K562 (cell line): ENCODE measurements around the gene MED12. TPM values are rescaled to one million over a fixed set of nuclear protein-coding genes. Genes with fewer than 3 reads are reported as not detected.
A peak's percentile ranks its signal among the peaks of the same experiment; 100 is the strongest.

Experiments used
- ADNP ChIP-seq: fragments of 200-800 bp; sonication (Bioruptor generic); IDR thresholded peaks from 2 replicates; pipeline ENCODE4 v1.6.1; 2016; ENCODE audit warnings: missing genetic modification characterization, missing compliant biosample characterization
- ATF6 ChIP-seq: sonication (generic); formaldehyde crosslinking; IDR thresholded peaks from 2 replicates; pipeline ENCODE4 v1.4.0; 2020; ENCODE audit warnings: mild to moderate bottlenecking, missing genetic modification reagents
- CTBP1 ChIP-seq: fragments of 450-650 bp; IDR thresholded peaks from 2 replicates; pipeline ENCODE4 v1.6.1; 2016; ENCODE audit warnings: borderline replicate concordance
- E2F6 ChIP-seq, 2 experiments: IDR thresholded peaks; 2 replicates each; pipeline ENCODE4 v1.6.1; 2011; ENCODE audit warnings: borderline replicate concordance in 1 of 2, control low read depth in 1 of 2, low read depth in 1 of 2, low read length in 1 of 2, mild to moderate bottlenecking in 1 of 2, mixed read lengths in 1 of 2, moderate library complexity in 1 of 2; ENCODE audit not compliant: insufficient read depth in 1 of 2, insufficient read length in 1 of 2, poor library complexity in 1 of 2, severe bottlenecking in 1 of 2; ENCODE audit errors: extremely low read depth in 1 of 2
- EHMT2 ChIP-seq: fragments of 450-650 bp; IDR thresholded peaks from 2 replicates; pipeline ENCODE4 v1.6.1; 2018; ENCODE audit warnings: antibody characterized with exemption
- HNRNPL ChIP-seq: fragments of 200-400 bp; formaldehyde crosslinking; IDR thresholded peaks from 2 replicates; pipeline ENCODE4 v1.6.1; 2017; ENCODE audit warnings: low read depth, mild to moderate bottlenecking, low read length
- KAT8 ChIP-seq: fragments of 450-650 bp; IDR thresholded peaks from 2 replicates; pipeline ENCODE4 v1.6.1; 2016; ENCODE audit warnings: low read depth, mild to moderate bottlenecking
- KLF16 ChIP-seq: IDR thresholded peaks from 2 replicates; pipeline ENCODE4 v1.6.1; 2016; ENCODE audit warnings: antibody characterized with exemption
- ZNF407 ChIP-seq: fragments of 450-650 bp; IDR thresholded peaks from 2 replicates; pipeline ENCODE4 v1.6.1; 2016; ENCODE audit warnings: low read depth
- ZNF551 ChIP-seq: fragments of 250-450 bp; sonication (Bioruptor Pico); IDR thresholded peaks from 2 replicates; pipeline ENCODE4 v1.5.0; 2021; ENCODE audit warnings: mild to moderate bottlenecking, moderate library complexity
- polyA plus RNA-seq, 8 experiments: library from polyadenylated mRNA; depleted of rRNA in 4 of 8; stranded (reverse) in 5 of 8; unstranded in 3 of 8; fragments of >200 nt; fragmentation: Nextera tagmentation in 2 of 8; fragmentation: Illumina TruSeq in 1 of 8; extraction: Ambion mirVana in 2 of 8; extraction: Trizol in 1 of 8; gene quantifications; 2 replicates each; pipeline versions ENCODE4 v1.2.1 to v1.2.3, GENCODE V29; 2011 to 2014; ENCODE audit warnings: inconsistent platforms in 1 of 8, missing spikeins in 1 of 8
- total RNA-seq, 7 experiments: library from RNA; depleted of rRNA in 6 of 7; stranded (reverse); fragments of >200 nt in 6 of 7; fragmentation: Illumina TruSeq in 2 of 7; extraction: Trizol in 2 of 7; gene quantifications; 2 replicates each; pipeline versions ENCODE4 v1.2.1 to v1.2.3, GENCODE V29; 2011 to 2021; ENCODE audit warnings: low replicate concordance in 1 of 7
- TF ChIP-seq, protein P1 (sequence below): fragments of 450-650 bp; IDR thresholded peaks from 2 replicates; pipeline ENCODE4 v1.6.1; 2018; ENCODE audit not compliant: partially characterized antibody

MED12 gene
- total and polyA plus RNA-seq, 9 of the 15 experiments (the other 6 are each of a cell fraction or from before 2014, with no cell fraction given) = 1.6 to 49.7 (median 8.6) TPM

DNA sequence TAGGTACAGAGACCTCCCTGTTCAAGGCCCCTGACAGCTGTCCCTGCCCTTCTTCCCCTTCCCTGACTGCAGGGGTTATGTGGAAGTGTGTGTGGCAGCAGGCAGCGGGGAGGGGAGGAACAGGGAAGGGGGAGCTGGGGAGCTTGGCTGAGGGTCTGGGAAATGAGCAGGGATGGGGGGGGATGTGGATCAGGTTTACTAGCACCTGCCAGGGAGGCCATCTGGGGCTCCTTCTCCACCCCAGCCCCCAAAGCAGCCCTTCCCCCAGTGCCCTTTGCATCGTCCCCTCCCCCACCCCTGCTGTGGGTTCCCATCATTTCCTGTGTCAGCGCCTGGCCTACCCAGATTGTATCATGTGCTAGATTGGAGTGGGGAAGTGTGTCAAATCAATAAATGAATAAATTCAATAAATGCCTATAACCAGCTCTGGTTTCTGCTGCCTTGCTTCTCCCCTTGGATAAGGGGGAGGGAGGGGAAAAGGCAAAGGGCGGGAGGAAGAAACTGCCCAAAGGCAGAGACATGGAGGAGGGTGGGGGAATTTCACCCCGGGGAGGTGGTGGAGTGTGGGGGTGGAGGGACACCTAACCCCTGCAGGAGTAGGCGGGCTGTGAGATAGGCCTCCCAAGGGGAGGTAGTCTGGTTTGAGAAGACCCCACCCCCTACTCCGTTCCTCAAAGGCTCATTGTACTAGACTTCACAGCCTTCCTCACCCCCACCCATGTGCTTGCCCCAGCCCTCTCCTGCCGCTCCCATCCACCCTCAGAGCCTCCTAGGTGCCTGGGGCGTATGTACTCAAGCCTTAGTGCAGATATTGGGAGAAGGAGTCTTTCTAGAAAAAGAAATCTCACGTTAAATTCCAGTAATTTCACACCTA is 15.0 kb upstream of the MED12 start (continued):
- TF ChIP-seq E2F6 (IDR thresholded peaks at IDR 0.05; ENCODE audit: borderline replicate concordance in 1 of 2, extremely low read depth in 1 of 2, insufficient read depth in 1 of 2, insufficient read length in 1 of 2, low read depth in 1 of 2, low read length in 1 of 2, poor library complexity in 1 of 2, severe bottlenecking in 1 of 2) (peak; percentile 42 to 81), ADNP (tag) (no peak), HNRNPL (no peak), ZNF551 (no peak), KLF16 (peak; percentile 46; the same call in 1 of the 2 replicates), KAT8 (no peak), CTBP1 (no peak), EHMT2 (no peak), ATF6 (CRISPR knock-in tag) (no peak), ZNF407 (no peak)
- TF ChIP-seq, protein P1, sequence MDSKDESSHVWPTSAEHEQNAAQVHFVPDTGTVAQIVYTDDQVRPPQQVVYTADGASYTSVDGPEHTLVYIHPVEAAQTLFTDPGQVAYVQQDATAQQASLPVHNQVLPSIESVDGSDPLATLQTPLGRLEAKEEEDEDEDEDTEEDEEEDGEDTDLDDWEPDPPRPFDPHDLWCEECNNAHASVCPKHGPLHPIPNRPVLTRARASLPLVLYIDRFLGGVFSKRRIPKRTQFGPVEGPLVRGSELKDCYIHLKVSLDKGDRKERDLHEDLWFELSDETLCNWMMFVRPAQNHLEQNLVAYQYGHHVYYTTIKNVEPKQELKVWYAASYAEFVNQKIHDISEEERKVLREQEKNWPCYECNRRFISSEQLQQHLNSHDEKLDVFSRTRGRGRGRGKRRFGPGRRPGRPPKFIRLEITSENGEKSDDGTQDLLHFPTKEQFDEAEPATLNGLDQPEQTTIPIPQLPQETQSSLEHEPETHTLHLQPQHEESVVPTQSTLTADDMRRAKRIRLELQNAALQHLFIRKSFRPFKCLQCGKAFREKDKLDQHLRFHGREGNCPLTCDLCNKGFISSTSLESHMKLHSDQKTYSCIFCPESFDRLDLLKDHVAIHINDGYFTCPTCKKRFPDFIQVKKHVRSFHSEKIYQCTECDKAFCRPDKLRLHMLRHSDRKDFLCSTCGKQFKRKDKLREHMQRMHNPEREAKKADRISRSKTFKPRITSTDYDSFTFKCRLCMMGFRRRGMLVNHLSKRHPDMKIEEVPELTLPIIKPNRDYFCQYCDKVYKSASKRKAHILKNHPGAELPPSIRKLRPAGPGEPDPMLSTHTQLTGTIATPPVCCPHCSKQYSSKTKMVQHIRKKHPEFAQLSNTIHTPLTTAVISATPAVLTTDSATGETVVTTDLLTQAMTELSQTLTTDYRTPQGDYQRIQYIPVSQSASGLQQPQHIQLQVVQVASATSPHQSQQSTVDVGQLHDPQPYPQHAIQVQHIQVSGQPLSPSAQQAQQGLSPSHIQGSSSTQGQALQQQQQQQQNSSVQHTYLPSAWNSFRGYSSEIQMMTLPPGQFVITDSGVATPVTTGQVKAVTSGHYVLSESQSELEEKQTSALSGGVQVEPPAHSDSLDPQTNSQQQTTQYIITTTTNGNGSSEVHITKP = peak; percentile 89
